ENCODE measurements around the gene DSG2.

GRCh38 chr18:31491586-31491985 lies 6.4 kb upstream of the DSG2 start:
- TF ChIP-seq POLR2A (IDR thresholded peaks at IDR 0.05) (no peak), CTCF (IDR thresholded peaks at IDR 0.05) (no peak)

All from tibial nerve (tissue), 3 donors.